NCI-H524 (cell line): ENCODE measurements around the gene PTCH1.
A peak's percentile ranks its signal among the peaks of the same experiment; 100 is the strongest.

Source experiments
- DNase-seq, 2 experiments: peaks; one replicate each; lab custom pipeline; 2025; lab: John Stamatoyannopoulos, UW

PTCH1 gene

DNA sequence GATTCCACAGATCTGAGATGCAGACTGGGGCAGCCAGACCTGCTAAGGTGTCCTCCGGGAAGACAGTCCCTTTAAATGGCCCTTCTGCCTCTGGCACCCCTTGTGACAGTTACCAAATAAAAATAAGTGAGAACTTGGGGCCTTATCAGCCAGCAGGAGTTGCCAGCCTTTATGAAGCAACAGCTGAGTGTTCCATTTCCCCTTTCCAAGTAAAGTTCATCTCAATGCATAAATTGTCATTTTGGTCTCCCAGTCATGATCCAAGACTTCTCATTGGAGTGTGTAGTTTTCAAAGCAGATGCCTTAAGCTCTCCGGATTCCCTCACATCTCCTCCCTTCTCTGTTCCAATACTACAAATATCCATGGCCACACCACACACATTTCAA, 4.1 kb downstream of the PTCH1 start:
- no peak for DNase-seq

DNA sequence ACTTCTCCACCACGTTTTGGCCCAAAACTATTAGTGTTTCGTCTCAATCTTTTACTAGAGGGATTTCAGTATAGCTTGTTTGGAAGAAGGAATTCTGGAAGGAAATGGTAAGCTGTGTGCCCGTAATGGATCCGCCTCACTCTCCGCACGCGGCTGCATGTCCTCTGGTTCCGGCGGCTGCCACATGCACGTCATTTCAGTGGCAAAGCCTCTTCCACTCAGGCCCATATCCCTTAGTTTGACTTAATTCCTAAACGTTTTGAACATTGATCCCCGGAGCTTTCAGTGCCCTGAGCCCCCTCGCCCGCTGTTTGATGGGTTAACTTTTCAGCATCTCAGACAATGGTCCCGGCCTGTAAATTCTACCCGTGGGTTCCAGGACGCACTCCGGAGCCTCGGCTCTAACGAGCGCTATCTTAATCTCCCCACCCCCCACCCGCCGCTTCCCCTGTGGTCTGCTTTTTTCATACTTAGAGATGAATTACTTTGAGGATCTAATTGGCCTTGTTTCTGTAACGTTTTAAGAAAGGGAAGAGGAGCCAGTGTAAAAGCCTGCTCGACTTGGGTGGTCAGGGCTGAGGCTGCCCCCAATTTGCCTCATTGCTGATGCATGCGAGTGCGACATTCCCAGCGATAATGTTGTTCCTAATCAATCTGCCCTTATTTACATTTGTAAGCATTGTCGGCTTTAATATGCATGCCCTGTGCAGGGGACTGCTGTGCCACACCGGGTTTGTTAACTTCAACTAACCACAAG, 4.6 kb downstream of the PTCH1 start:
- peak; percentile 51 to 58 for DNase-seq

DNA sequence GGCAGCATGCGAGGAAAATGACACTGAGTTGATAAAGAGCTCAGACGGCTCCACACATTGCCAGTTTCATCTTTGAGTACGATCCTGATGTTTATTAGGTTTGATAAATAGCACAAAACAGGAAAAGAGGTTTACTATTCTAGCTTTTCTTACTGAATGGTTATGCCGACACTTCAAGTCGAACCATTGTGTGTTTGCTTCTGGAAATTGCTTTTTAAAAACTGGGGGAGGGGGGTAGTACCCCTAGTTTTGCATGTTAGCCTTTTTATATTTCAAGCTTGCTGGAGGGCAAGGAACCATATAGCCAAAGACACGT, 5.2 kb downstream of the PTCH1 start:
- DNase-seq = no peak

DNA sequence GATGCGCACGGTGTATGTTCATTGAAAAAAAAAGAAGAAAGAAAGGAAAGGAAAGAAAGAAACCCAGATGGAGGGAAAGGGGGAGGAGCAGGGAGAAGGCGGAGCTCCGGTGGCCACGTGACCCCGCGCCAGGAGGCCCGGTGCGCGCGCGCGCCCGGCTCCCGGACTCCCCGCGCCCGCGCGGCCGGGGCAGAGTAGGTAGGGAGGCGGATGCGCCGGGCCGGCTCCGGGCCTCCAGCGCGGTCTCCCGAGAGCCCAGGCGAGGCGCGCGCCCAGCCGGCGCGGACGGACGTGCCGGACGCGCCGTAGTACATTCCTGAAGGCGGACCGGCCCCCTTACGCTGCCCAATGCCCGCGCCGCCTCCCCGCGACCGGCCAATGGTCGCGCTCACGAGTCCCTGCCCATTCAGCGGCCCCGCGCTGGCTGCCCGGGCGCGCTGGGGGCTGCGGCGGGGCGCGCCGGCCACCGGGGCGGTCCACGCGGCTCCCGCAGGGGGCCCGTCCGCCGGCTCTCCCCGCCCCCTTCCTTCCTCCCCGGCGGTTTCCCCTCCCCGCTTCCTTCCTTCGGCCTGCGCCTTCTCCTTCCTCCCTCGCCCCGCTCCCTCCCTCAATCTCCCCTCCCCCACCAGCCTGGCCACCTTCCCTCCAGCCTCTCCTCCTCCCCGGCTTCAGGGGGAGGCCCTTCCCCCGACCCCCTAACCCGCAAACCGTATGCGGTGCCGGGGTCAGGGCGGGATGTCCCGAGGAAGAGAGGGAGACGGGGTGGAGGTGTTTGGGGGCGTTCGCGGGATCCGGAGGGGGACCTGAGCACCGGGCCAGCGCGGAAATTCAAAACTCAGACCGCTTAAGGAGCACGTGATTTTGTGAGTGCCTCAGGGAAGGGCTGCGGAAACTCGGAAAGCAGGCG, 5.8 kb downstream of the PTCH1 start:
- DNase-seq = peak; percentile 93 to 97

DNA sequence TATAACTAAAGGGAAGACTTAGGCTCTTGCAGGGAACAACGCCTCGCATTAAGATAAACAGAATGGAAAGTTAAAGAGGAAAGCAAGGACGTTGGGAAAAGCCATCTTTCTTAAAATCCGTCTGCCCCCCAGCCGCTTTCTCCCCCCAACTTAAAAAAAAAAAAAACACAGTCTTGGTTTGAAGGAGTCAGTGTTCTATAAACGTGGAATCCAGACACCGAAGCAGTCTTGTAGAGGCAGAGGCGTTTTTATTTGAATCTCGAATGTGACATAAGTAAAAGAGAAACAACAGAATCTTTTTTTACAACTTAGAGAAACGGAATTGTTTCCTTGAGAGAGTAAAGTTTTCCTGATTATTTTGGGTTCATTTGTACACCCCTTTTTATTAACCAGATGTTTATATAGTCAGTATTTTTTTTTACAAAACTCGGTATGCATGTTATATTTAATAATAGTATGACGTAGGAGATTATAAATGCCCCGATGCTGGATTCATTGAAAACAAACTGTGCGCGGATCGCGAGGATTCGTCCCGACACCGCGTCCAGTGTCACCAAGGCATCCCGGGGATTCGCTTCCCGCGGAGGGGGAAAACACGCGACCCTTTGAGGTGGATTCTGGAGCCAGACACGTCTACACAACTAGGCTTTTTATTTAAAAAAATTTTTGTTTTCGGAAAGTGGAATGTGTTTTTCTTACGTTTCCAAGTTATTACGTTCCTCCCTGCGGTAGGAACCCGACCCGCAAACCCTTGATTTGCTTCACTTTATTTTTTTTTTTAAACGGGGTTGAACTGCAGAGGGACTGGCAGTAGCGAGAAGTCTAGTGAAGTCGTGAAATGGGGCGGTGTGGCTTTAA, 6.7 kb downstream of the PTCH1 start:
- peak; percentile 51 to 68 for DNase-seq

DNA sequence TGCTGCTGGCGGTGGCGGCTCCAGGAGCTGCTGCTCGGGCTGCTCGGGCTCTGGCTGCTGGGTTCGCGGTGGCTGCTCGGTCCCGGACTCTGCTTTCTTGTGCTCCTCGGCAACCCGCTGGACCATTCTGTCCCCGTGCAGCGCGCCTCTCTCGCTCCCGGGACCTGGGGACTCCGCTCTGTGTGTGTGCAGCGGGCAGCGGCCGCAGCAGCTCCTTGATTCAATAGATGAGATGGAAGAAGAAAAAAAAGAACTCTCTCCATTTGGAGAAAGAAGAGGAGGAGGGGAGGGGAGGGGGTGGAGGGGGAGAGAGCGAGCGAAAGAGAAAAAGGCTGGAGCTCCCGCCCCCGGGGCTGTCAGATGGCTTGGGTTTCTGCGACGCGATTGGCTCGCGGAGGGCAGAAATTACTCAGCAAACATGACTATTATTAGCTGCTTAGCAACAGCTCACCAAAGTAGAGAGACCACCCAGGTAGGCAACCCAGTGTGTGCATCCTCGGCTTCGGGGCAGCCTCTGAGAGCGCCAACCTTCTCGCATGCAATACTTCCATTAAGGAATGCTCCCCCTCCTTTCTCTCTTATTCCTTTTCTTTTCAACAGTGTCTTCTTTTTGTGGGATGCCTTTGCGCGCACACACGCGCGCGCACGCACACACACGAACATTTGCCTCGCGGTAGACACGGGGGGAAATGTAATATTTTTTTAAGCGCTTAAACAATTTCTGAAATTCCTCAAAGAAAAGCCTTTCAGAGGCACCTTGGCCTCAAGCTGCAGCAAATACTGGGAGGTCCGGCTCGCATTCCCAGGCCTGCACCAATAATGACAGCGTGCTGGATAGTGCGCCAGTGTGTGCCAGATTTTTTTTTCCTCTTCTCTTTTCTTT, 7.6 kb downstream of the PTCH1 start:
- DNase-seq = peak; percentile 97 to 99

DNA sequence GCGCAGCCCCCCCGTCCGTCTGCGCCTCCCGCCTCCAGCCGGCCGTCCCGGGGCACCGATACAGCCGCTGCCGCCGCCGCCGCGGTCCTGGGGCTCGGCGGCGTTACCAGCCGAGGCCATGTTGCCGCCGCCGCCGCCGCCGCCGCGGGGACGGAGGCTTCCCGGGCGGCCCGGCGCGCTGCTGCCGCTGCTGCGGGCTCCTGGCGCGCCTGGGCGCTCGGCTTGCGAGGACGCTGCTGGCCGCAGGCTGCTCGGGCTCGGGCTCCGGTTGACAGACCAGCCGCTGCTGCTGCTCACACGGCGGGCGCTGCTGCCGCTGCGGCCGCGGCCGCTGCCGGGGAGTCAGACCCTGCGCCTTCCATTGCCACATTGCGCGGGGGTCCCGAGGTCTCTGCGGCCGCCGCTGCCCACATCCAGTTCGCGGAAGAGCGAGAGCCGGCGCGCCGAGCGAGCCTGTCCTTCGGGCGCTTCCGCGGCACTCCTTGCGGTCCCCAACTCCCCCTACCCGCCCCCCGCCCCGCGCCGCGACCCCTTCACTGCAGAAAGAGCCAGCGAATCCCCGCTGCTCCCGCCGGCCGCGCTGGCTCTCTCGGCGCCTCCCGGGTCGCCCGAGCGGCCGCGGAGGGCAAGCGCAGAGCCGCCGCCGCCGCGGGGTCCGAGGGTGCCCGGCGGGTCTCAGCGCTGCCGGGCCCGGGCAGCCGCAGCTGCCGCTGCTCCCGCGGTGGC, 8.4 kb downstream of the PTCH1 start:
- DNase-seq = no peak

DNA sequence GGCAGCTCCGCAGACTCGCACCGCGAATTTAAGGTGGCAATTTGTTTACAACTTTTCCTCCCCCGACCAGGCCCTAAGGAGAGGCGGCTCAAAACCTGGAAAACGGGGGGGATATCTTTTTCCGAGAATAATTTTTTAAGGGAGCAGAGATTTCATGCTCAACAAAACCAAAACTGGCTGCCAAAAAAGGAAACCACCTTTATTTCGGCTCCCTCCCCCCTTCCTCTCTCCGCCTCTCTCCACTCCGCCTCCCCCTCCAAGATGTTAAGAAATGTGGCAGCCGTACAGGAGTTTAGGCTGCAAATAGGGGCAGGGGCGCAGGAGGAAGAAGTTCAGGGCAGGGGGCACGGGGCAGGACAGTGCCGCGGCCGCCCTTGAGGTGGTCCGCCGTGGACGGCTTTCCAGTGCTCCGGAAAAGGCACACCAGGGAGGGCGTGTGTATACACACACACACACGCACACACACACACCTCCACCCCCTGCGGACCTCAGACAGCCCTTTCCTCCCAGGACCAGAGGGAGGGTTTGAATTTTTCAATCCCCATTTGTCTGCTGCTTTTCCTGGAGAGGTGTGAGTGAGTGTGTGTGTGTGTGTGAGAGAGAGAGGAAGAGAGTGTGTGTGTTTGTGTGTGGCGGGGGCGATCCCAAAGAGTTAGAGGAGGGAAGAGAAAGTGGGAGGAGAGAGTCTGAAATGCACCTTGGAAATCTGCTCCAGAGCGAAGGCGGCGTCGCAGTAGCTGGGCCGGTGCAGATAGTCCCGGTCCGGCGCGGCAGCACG, 9.1 kb downstream of the PTCH1 start:
- DNase-seq = peak; percentile 38 to 76

DNA sequence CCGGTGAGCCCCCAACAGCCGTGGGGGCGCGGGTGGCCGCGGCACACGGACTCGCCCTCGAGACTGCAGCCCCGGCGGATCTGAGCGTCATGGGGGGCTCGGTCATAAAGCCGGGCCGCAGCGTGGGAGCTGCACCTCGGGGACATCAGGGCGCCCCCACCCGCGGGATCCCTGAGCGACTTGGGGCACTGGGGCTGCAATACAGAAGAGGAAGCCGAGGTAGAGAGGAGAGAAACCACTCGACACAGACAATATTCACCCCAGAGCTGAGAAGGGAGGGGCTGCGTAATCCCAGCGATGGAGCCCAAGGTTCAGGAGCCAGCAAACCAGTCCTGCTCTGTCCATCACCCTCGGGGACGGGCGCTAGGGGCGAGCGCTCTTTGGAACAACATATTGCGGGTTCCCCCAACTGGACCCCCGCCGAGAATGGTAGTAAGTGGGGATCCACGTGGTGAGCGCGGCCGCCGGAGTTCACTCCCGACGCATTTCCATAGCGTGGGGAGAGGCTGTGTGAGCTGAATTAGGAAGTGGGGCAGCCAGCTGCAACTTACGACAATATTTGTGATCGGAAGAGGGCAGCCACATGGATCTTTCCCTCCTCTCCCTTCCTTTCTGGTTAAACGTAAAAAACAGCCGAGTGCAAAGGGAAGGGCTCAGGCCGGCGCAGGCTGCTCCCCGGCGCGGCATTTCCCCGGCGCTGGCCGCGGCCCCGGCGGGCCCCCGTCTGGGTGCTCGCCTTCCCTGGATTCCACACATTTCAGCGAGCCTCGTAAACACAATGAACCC, 9.9 kb downstream of the PTCH1 start:
- peak; percentile 67 to 81 for DNase-seq

DNA sequence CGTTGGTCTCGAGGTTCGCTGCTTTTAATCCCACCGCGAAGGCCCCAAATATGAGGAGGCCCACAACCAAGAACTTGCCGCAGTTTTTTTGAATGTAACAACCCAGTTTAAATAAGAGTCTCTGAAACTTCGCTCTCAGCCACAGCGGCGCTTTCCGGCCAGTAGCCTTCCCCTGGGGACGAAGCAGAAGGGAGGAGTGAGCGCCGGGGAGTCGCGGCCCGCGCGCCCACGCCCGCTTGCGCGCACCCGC, 10.4 kb downstream of the PTCH1 start:
- peak; percentile 67 to 75 for DNase-seq

DNA sequence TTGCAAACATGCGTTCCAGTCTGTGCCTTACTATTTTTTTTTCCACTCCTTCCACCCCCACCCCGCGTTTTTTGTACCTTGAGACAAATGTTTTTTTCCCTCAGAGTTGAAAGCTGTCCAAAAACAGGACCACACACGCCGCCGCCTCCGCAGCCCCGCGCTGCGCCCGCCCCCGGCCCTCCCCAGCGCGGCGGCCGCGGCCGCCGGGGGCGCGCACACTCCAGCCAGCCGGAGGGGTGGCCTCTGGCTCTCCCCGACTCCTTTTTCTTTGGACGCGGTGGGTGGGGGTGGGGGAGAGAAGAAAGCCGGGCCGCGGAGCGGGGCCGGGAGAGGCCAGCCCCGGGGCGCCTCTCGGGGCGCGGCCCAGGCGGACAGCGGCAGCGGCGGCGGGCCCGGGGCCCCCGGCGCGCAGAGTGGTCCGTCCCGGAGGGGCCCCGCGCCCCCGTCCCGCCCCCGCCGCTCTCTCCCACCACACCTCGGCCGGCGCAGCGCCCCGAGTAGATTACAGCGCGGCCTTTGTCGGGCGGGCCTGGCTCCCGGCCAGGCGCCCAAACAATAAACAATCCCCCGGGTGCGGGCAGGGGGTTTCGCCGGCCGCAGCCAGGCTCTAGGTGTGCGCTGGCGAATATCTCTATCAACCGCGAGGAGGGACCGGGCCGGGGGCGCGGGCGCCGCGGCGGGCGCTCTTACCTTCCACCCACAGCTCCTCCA, 10.9 kb downstream of the PTCH1 start:
- DNase-seq = peak; percentile 62 to 69

DNA sequence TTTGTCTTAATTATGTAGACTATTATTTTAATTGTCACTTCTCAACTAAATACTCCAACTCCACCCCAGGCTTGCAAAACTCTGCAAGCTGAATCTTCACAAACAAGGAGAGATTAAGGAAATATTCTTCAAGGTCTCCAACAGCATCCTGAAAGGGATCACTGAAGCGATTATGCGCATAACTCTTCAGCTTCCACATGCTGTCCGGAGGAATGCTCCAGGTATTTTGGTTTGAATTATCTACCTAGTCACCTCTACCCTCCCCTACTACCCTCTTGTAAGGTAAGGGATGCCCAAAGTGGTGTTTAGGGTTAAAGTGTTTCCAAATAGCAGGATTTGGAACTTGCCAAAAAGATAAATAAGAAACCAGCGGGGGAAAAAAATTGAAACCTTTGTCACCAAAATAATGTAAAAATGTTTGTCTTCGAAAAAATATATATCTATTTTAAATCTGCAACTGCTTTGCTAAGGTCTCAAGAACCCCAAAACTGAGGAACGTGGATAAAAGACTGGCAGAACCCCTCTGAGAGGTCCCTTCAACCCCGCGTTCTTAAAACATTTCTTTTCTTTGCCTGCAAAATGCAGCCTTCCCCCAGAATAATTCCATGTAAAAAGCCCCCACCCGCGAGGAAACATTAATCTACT, 11.6 kb downstream of the PTCH1 start:
- peak in 1 of 2 experiments; percentile 33 for DNase-seq

DNA sequence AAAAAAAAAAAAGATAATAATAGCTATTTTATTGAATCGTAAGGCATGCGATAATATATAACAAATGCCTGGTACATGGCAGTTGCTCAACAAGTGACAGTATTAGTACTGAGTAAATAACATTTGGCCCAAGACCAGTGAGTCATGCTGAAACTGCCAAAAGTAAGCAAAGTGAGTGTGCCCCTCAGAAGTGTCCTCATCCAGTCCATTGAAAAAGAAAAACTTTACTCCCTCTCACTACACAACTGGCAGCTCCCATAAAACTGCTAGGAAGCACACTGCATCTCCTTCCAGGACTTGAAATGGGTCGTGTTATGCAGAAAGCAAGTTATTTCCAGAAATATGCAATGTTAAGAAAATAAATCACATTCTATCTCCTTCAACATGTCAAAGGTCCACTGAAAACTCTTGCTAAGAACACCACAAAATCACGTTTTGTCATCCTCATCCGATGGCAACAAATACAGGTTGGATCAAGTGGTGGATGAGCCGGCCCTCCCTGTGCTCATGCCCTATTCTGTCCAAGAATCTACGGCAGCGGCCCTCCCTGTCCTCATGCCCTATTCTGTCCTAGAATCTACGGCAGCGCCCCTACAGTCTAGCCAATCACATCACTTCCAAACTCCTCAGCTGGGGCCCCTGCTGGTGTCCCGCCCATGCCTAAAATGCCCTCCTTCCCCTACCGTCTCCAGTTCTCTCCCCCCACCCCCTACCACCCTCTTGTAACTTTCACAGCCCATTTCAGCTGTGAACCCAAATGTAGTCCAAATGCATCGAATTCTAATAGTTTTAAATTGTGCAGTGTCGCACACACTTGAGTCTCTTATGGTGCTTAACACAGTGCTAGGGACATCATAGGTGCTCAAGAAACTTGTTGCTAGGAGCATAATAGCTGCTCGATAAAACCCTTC, 12.5 kb downstream of the PTCH1 start:
- DNase-seq = peak in 1 of 2 experiments; percentile 63

DNA sequence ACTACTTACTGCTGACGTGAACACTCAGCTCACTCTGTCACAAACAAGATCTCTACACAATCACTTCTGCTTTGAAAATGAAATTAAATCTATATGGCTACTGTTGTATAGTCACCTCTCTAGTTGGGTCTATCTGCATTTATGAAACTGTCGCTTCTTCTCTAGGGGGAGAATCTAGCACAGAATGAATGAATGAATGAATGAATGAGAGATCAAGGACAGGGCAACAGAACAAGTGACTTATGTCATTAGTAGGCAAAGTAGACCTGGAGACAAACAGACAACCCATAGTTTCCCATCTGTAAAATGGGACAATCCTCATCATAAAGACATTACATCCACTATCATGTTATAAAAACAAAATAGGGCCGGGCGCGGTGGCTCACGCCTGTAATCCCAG, 13.4 kb downstream of the PTCH1 start:
- DNase-seq = no peak

DNA sequence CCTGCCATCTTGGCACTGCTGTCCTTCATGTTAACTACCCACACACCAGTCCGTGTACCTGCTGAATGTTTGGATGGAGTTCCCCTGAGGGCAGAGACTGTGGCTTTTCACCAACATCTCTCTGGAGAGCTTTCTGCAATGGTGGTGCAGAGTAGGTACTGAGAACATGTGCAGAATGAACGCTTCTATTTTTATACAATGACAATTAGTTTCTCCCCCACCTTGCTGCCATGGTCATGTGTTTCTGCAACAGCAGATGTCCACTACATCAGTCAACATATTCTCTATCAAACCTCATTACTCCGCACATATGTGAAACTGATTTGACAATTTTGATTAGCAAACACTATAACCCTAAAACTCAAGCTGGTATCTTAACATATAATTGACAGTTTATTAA, 14.5 kb downstream of the PTCH1 start:
- DNase-seq = no peak

DNA sequence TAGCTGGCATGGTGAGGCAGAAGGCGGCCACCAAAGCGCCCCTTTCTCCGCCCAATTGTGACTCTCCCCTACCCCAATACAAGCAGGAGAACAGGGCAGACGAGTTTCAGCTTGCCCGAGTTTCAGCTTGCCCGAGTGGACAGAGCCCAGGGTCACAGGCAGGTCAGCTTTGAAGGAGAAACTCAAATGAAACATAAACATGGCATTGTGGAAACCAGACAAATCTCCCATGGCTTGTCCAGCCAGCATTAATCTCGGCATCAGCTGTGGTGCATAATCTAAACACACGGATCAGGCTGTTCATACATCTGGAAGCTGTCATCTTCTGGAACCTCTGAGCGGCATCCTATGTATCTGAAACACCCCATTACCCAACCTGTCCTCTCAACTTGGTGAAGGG, 16.9 kb downstream of the PTCH1 start:
- DNase-seq = no peak

DNA sequence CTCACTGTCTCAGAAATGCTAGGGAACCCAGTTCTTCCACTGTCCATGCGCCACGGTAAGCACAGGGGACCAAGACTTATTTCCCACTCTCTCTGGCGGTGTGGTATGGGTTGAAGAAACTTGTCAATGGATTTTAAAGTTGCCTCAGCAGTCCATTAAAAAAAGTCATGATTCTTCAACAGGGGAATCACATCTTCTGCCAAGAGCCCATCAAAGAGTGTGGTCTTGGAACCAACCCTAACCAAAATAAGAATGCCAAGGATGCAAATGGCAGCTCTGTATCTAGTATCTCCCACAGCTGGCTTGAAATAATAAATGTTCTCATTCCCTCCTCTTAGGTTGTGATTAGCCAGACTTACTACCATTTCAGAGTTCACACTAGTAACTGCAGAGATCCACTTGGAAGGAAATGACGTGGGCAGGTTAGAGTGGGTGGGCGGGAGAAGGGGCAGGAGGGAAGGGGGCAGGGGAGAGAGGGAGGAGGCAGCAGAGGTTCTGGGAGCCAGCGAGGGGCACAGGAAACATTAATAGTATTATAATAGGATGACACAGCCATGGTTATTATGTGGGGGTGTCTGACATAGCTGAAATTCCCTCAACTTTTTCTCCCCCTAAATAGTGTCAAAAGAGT, 17.6 kb downstream of the PTCH1 start:
- no peak for DNase-seq
